ENCODE data around the gene SMCO3.
A peak's percentile ranks its signal among the peaks of the same experiment; 100 is the strongest.

Gene SMCO3

GRCh38 chr12:14777271-14777670 lies 36.7 kb downstream of the SMCO3 start:
- 0 out of 2 replicates have a peak, but pooled peaks cover 6% of the 10 kb centered on the region for H4K20me1 ChIP-seq
- H3K4me1 ChIP-seq = peaks cover 19% of the 10 kb centered on the region
- no peak overlapping the region for H3K27ac ChIP-seq
- no peak overlapping the region for H3K4me2 ChIP-seq
- H3K4me3 ChIP-seq = no peak overlapping the region
- TF ChIP-seq Cebpa-rat (IDR thresholded peaks at IDR 0.05) = no peak
- no peaks in the 10 kb centered on the region for H3K36me3 ChIP-seq
- no peak overlapping the region for H3K9ac ChIP-seq
- peaks cover 14% of the 10 kb centered on the region; the same call in 1 of the 2 replicates for H3K9me3 ChIP-seq
- H3K27me3 ChIP-seq = peaks cover 37% of the 10 kb centered on the region

GRCh38 chr12:14776236-14776961 lies 37.6 kb downstream of the SMCO3 start:
- H3K4me1 ChIP-seq = peaks cover 25% of the 10 kb centered on the region
- H3K9ac ChIP-seq = no peak overlapping the region
- no peak overlapping the region for H3K27ac ChIP-seq
- H3K27me3 ChIP-seq = peaks cover 37% of the 10 kb centered on the region
- H3K4me3 ChIP-seq = no peak overlapping the region
- H3K9me3 ChIP-seq = peaks cover 14% of the 10 kb centered on the region; the same call in 1 of the 2 replicates
- H4K20me1 ChIP-seq = 0 out of 2 replicates have a peak, but pooled peaks cover 6% of the 10 kb centered on the region
- no peaks in the 10 kb centered on the region for H3K36me3 ChIP-seq
- H3K4me2 ChIP-seq = no peak overlapping the region
- TF ChIP-seq Cebpa-rat (IDR thresholded peaks at IDR 0.05) = no peak

GRCh38 chr12:14775636-14775980 lies 38.4 kb downstream of the SMCO3 start:
- Histone ChIP-seq H3K4me2 (peak overlapping the region; percentile 90; the same call in 1 of the 2 replicates), H3K36me3 (no peaks in the 10 kb centered on the region), H3K4me3 (no peak overlapping the region)

GRCh38 chr12:14774906-14775635 lies 38.9 kb downstream of the SMCO3 start:
- Histone ChIP-seq H3K9me3 (peaks cover 14% of the 10 kb centered on the region; the same call in 1 of the 2 replicates), H3K9ac (peak overlapping the region; percentile 74), H3K4me3 (peak overlapping the region; percentile 75), H3K27me3 (peaks cover 37% of the 10 kb centered on the region), H3K4me2 (peak overlapping the region; percentile 90), H3K36me3 (no peaks in the 10 kb centered on the region), H4K20me1 (0 out of 2 replicates have a peak, but pooled peaks cover 6% of the 10 kb centered on the region), H3K27ac (peak overlapping the region; percentile 12; the same call in 1 of the 2 replicates), H3K4me1 (peaks cover 25% of the 10 kb centered on the region)
- TF ChIP-seq Cebpa-rat (IDR thresholded peaks at IDR 0.05) = no peak

More at GRCh38 chr12:14775636-14775980, 38.4 kb downstream of the SMCO3 start:
- Histone ChIP-seq H4K20me1 (0 out of 2 replicates have a peak, but pooled peaks cover 6% of the 10 kb centered on the region), H3K27ac (no peak overlapping the region), H3K27me3 (peaks cover 37% of the 10 kb centered on the region), H3K9ac (no peak overlapping the region), H3K9me3 (peaks cover 14% of the 10 kb centered on the region; the same call in 1 of the 2 replicates), H3K4me1 (peaks cover 25% of the 10 kb centered on the region)
- no peak for TF ChIP-seq Cebpa-rat (IDR thresholded peaks at IDR 0.05)

GRCh38 chr12:14774074-14774905 lies 39.7 kb downstream of the SMCO3 start:
- H4K20me1 ChIP-seq = 0 out of 2 replicates have a peak, but pooled peaks cover 6% of the 10 kb centered on the region
- H3K27me3 ChIP-seq = peaks cover 37% of the 10 kb centered on the region
- peak overlapping the region; percentile 74 for H3K9ac ChIP-seq
- H3K27ac ChIP-seq = peak overlapping the region; percentile 12; the same call in 1 of the 2 replicates
- peak overlapping the region; percentile 90 for H3K4me2 ChIP-seq
- no peak for TF ChIP-seq Cebpa-rat (IDR thresholded peaks at IDR 0.05)
- no peaks in the 10 kb centered on the region for H3K36me3 ChIP-seq
- H3K4me3 ChIP-seq = peak overlapping the region; percentile 75
- H3K4me1 ChIP-seq = peaks cover 29% of the 10 kb centered on the region
- H3K9me3 ChIP-seq = peaks cover 14% of the 10 kb centered on the region; the same call in 1 of the 2 replicates

GRCh38 chr12:14773685-14774073 lies 40.3 kb downstream of the SMCO3 start:
- peaks cover 35% of the 10 kb centered on the region for H3K4me1 ChIP-seq
- peak overlapping the region; percentile 75 for H3K4me3 ChIP-seq
- TF ChIP-seq Cebpa-rat (IDR thresholded peaks at IDR 0.05) = no peak
- H3K4me2 ChIP-seq = peak overlapping the region; percentile 90
- 0 out of 2 replicates have a peak overlapping the region, but pooled peaks have one; percentile 74 for H3K9ac ChIP-seq
- H3K9me3 ChIP-seq = peaks cover 14% of the 10 kb centered on the region; the same call in 1 of the 2 replicates
- no peak overlapping the region for H3K27ac ChIP-seq
- 0 out of 2 replicates have a peak, but pooled peaks cover 6% of the 10 kb centered on the region for H4K20me1 ChIP-seq
- H3K36me3 ChIP-seq = no peaks in the 10 kb centered on the region
- peaks cover 37% of the 10 kb centered on the region for H3K27me3 ChIP-seq

- peaks cover 42% of the 10 kb centered on the region for H3K4me1 ChIP-seq
- H3K9me3 ChIP-seq = peaks cover 14% of the 10 kb centered on the region; the same call in 1 of the 2 replicates
- no peak overlapping the region for H3K4me2 ChIP-seq
- TF ChIP-seq Cebpa-rat (IDR thresholded peaks at IDR 0.05) = no peak
- H3K36me3 ChIP-seq = no peaks in the 10 kb centered on the region
- 0 out of 2 replicates have a peak, but pooled peaks cover 6% of the 10 kb centered on the region for H4K20me1 ChIP-seq
- H3K4me3 ChIP-seq = no peak overlapping the region
- H3K27ac ChIP-seq = no peak overlapping the region
- H3K9ac ChIP-seq = no peak overlapping the region
- peaks cover 37% of the 10 kb centered on the region for H3K27me3 ChIP-seq
These were observed 41.0 kb downstream of the SMCO3 start for GRCh38 chr12:14772946-14773345.

- Histone ChIP-seq H3K9ac (no peak overlapping the region), H3K4me2 (peak overlapping the region; percentile 74), H3K4me1 (peaks cover 51% of the 10 kb centered on the region), H3K9me3 (peaks cover 19% of the 10 kb centered on the region), H3K27me3 (peaks cover 37% of the 10 kb centered on the region), H3K4me3 (no peak overlapping the region; the same call in 1 of the 2 replicates), H3K27ac (peak overlapping the region; percentile 88; the same call in 1 of the 2 replicates), H4K20me1 (0 out of 2 replicates have a peak, but pooled peaks cover 6% of the 10 kb centered on the region), H3K36me3 (peaks cover 9% of the 10 kb centered on the region)
- TF ChIP-seq Cebpa-rat (IDR thresholded peaks at IDR 0.05) = no peak
These were observed 42.3 kb downstream of the SMCO3 start for GRCh38 chr12:14771651-14772137.

Measured in BLaER1 (cell line).